ENCODE data around the gene TMEM220. TPM values are rescaled to one million over a fixed set of nuclear protein-coding genes. Genes with fewer than 3 reads are reported as not detected.

The TMEM220 gene
- total and polyA plus RNA-seq, 9 of the 15 experiments (the other 6 are each of a cell fraction or from before 2014, with no cell fraction given) = not detected

GRCh38 chr17:10771148-10771547 lies 41.3 kb upstream of the TMEM220 start:
- TF ChIP-seq, protein P1, sequence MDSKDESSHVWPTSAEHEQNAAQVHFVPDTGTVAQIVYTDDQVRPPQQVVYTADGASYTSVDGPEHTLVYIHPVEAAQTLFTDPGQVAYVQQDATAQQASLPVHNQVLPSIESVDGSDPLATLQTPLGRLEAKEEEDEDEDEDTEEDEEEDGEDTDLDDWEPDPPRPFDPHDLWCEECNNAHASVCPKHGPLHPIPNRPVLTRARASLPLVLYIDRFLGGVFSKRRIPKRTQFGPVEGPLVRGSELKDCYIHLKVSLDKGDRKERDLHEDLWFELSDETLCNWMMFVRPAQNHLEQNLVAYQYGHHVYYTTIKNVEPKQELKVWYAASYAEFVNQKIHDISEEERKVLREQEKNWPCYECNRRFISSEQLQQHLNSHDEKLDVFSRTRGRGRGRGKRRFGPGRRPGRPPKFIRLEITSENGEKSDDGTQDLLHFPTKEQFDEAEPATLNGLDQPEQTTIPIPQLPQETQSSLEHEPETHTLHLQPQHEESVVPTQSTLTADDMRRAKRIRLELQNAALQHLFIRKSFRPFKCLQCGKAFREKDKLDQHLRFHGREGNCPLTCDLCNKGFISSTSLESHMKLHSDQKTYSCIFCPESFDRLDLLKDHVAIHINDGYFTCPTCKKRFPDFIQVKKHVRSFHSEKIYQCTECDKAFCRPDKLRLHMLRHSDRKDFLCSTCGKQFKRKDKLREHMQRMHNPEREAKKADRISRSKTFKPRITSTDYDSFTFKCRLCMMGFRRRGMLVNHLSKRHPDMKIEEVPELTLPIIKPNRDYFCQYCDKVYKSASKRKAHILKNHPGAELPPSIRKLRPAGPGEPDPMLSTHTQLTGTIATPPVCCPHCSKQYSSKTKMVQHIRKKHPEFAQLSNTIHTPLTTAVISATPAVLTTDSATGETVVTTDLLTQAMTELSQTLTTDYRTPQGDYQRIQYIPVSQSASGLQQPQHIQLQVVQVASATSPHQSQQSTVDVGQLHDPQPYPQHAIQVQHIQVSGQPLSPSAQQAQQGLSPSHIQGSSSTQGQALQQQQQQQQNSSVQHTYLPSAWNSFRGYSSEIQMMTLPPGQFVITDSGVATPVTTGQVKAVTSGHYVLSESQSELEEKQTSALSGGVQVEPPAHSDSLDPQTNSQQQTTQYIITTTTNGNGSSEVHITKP (IDR thresholded peaks at IDR 0.05; ENCODE audit: partially characterized antibody) = no peak
- TF ChIP-seq HLTF (IDR thresholded peaks at IDR 0.05) (no peak), HNRNPH1 (optimal IDR thresholded peaks at IDR 0.05; ENCODE audit: low read depth, low read length) (no peak), DEAF1 (CRISPR knock-in tag; IDR thresholded peaks at IDR 0.05) (no peak), FUS (optimal IDR thresholded peaks at IDR 0.05; ENCODE audit: low read depth, low read length) (no peak), ZNF175 (CRISPR knock-in tag; IDR thresholded peaks at IDR 0.05; ENCODE audit: low read depth) (no peak), OTX1 (CRISPR knock-in tag; IDR thresholded peaks at IDR 0.05) (no peak), ZNF239 (CRISPR knock-in tag; IDR thresholded peaks at IDR 0.05) (no peak), ZNF586 (CRISPR knock-in tag; conservative IDR thresholded peaks at IDR 0.05) (no peak), PATZ1 (CRISPR knock-in tag; IDR thresholded peaks at IDR 0.05; ENCODE audit: borderline replicate concordance) (no peak), SP2 (IDR thresholded peaks at IDR 0.05; ENCODE audit: extremely low read depth, low read depth, low read length, poor library complexity, severe bottlenecking) (no peak)
- TF ChIP-seq, protein P2, sequence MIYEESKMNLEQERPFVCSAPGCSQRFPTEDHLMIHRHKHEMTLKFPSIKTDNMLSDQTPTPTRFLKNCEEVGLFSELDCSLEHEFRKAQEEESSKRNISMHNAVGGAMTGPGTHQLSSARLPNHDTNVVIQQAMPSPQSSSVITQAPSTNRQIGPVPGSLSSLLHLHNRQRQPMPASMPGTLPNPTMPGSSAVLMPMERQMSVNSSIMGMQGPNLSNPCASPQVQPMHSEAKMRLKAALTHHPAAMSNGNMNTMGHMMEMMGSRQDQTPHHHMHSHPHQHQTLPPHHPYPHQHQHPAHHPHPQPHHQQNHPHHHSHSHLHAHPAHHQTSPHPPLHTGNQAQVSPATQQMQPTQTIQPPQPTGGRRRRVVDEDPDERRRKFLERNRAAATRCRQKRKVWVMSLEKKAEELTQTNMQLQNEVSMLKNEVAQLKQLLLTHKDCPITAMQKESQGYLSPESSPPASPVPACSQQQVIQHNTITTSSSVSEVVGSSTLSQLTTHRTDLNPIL (CRISPR knock-in tag; IDR thresholded peaks at IDR 0.05) = no peak
- FAIRE-seq (no peak), DNase-seq (ENCODE audit: extremely low read depth in 1 of 4, low spot score in 3 of 4) (no peak), ATAC-seq (no peak)
- Histone ChIP-seq H3K4me3 (no peak overlapping the region), H3K79me2 (ENCODE audit: control insufficient read depth, insufficient read depth, low read length) (no peaks in the 10 kb centered on the region), H3K9ac (ENCODE audit: insufficient read depth in 1 of 2, low read depth in 2 of 2, low read length in 2 of 2) (no peak overlapping the region), H3K27ac (ENCODE audit: extremely low read depth, low read depth, low read length) (no peak overlapping the region), H2AFZ (ENCODE audit: low read depth, low read length) (no peak overlapping the region), H3K9me1 (ENCODE audit: control insufficient read depth, insufficient read depth, low read length) (no peaks in the 10 kb centered on the region), H3K9me3 (replicated peaks; ENCODE audit: control insufficient read depth, insufficient read depth, low read depth, low read length) (no peaks in the 10 kb centered on the region), H3K27me3 (ENCODE audit: control insufficient read depth in 2 of 2, insufficient read depth in 2 of 2, low read length in 2 of 2) (no peaks in the 10 kb centered on the region), H3K4me2 (ENCODE audit: insufficient read depth, low read length) (no peak overlapping the region), H3K4me1 (replicated peaks in 1 of 2; ENCODE audit: control insufficient read depth in 2 of 2, insufficient read depth in 2 of 2, low read length in 2 of 2) (no peaks in the 10 kb centered on the region), H3K36me3 (ENCODE audit: control insufficient read depth, insufficient read depth, low read length) (no peaks in the 10 kb centered on the region), H4K20me1 (replicated peaks; ENCODE audit: control insufficient read depth, insufficient read depth, low read length) (no peaks in the 10 kb centered on the region)
- in situ Hi-C loops (cut with MboI) = no loop called here
- intact Hi-C loops (cut with micrococcal nuclease) = no loop called here
- 0% methylated on average over 2 of the region's 2 CpGs for whole genome bisulfite sequencing (ENCODE audit: insufficient coverage, low coverage, missing lambda C conversion rate)
- no TSS peak for BruUV-seq (replicated peaks)
- POLR2A ChIA-PET = no interaction called here
- CTCF ChIA-PET (ENCODE audit: low intra/inter-chr PET ratio) = no interaction called here

All from K562 (cell line).